Measurements from ENCODE around the gene ARHGAP42. TPM values are rescaled to one million over a fixed set of nuclear protein-coding genes. Genes with fewer than 3 reads are reported as not detected.

Gene ARHGAP42
- total and polyA plus RNA-seq, 8 donors: 17.1 to 45.2 (median 36.2) TPM

- H3K4me1 ChIP-seq: no peaks in the 10 kb centered on the region
- H3K36me3 ChIP-seq: no peaks in the 10 kb centered on the region
- no peak overlapping the region for H3K27ac ChIP-seq
- ATAC-seq (no peak), DNase-seq (no peak)
- no peaks in the 10 kb centered on the region for H3K9me3 ChIP-seq
- no peak overlapping the region for H3K4me3 ChIP-seq
- no peak for TF ChIP-seq CTCF (IDR thresholded peaks at IDR 0.05)
- no peaks in the 10 kb centered on the region for H3K27me3 ChIP-seq
- intact Hi-C loops (cut with DNase I): no loop called here
Measured at GRCh38 chr11:100677796-100678195, 9.3 kb upstream of the ARHGAP42 start.

- DNase-seq: no peak
- H3K4me1 ChIP-seq: peaks cover 0 to 3% of the 10 kb centered on the region in 2 donors
- no peak overlapping the region for H3K27ac ChIP-seq
- H3K4me3 ChIP-seq: no peak overlapping the region
- no peak for ATAC-seq
- intact Hi-C loops (cut with DNase I): loop anchor here in 1 of 2 donors (5.0 kb wide), 2 partner anchors 177 to 252 kb away; no protein-coding TSS in a partner anchor
- H3K36me3 ChIP-seq: no peaks in the 10 kb centered on the region
- no peaks in the 10 kb centered on the region for H3K27me3 ChIP-seq
- no peaks in the 10 kb centered on the region for H3K9me3 ChIP-seq
- TF ChIP-seq CTCF (IDR thresholded peaks at IDR 0.05): no peak
Measured at GRCh38 chr11:100680070-100680469, 7.0 kb upstream of the ARHGAP42 start.

GRCh38 chr11:100681064-100681502, 6.0 kb upstream of the ARHGAP42 start:
- Histone ChIP-seq H3K27ac (no peak overlapping the region), H3K4me1 (peaks cover 0 to 3% of the 10 kb centered on the region in 2 donors), H3K4me3 (no peak overlapping the region), H3K36me3 (no peaks in the 10 kb centered on the region), H3K9me3 (no peaks in the 10 kb centered on the region), H3K27me3 (peaks cover 0 to 7% of the 10 kb centered on the region in 2 donors)
- intact Hi-C loops (cut with DNase I): loop anchor here in 1 of 2 donors (5.0 kb wide), 2 partner anchors 176 to 251 kb away; no protein-coding TSS in a partner anchor
- TF ChIP-seq CTCF (IDR thresholded peaks at IDR 0.05): no peak
- peak in 2 of 4 donors; percentile 66 to 79 for DNase-seq
- peak; percentile 88 for ATAC-seq

GRCh38 chr11:100682247-100682969, 4.7 kb upstream of the ARHGAP42 start:
- no peaks in the 10 kb centered on the region for H3K9me3 ChIP-seq
- DNase-seq: no peak
- no peak overlapping the region for H3K27ac ChIP-seq
- peaks cover 0 to 20% of the 10 kb centered on the region in 2 donors for H3K27me3 ChIP-seq
- H3K36me3 ChIP-seq: no peaks in the 10 kb centered on the region
- intact Hi-C loops (cut with DNase I): loop anchor here in 1 of 2 donors (5.0 kb wide), 2 partner anchors 175 to 250 kb away; no protein-coding TSS in a partner anchor
- peaks cover 3% of the 10 kb centered on the region in 2 donors for H3K4me1 ChIP-seq
- peak in 1 of 2 donors; percentile 16 for TF ChIP-seq CTCF (IDR thresholded peaks at IDR 0.05)
- peak; percentile 33 for ATAC-seq
- H3K4me3 ChIP-seq: no peak overlapping the region

- Histone ChIP-seq H3K9me3 (no peaks in the 10 kb centered on the region), H3K36me3 (no peaks in the 10 kb centered on the region), H3K27me3 (peaks cover 0 to 27% of the 10 kb centered on the region in 2 donors), H3K4me1 (peaks cover 3% of the 10 kb centered on the region in 2 donors), H3K4me3 (no peak overlapping the region), H3K27ac (no peak overlapping the region)
- ATAC-seq: no peak
- TF ChIP-seq CTCF (IDR thresholded peaks at IDR 0.05): no peak
- intact Hi-C loops (cut with DNase I): loop anchor here in 1 of 2 donors (5.0 kb wide), 2 partner anchors 174 to 249 kb away; no protein-coding TSS in a partner anchor
- DNase-seq: no peak
Measured at GRCh38 chr11:100683126-100683525, 4.0 kb upstream of the ARHGAP42 start.

Data from left lung (tissue), 10 donors.